GM12878 (cell line): Measurements from ENCODE around the gene GRK7. TPM values are rescaled to one million over a fixed set of nuclear protein-coding genes. Genes with fewer than 3 reads are reported as not detected.

ENCODE experiments used
- ATAC-seq: fragments of 200-7000 bp; cut with Tn5 transposase; 3 replicates; pipeline ENCODE4 v1.9.1; 2020; ENCODE audit warnings: mild to moderate bottlenecking, moderate library complexity
- BruUV-seq: library from RNA; stranded (reverse); fragments of 400-500 nt; replicated peaks from 2 replicates; lab custom pipeline; 2021; lab: Mats Ljungman, UMichigan
- CTCF ChIA-PET: fragments of 300-600 bp; sonication (Branson Sonifier 250); formaldehyde crosslinking; extraction: SDS; loops from one replicate; lab custom pipeline; 2021; ENCODE audit warnings: inconsistent platforms; lab: Yijun Ruan, JAX
- POLR2A ChIA-PET: fragments of 350-600 bp; formaldehyde crosslinking; extraction: SDS; loops from one replicate; lab custom pipeline; 2021; ENCODE audit warnings: inconsistent platforms; lab: Charles Lee
- RAD21 ChIA-PET: fragments of 300-600 bp; sonication (Branson Sonifier 250); formaldehyde crosslinking; loops from one replicate; lab custom pipeline; 2023; ENCODE audit warnings: antibody characterized with exemption; ENCODE audit not compliant: unreplicated experiment; lab: Charles Lee
- SMC1A ChIA-PET: fragments of 300-600 bp; sonication (Branson Sonifier 250); formaldehyde crosslinking; loops from one replicate; lab custom pipeline; 2023; ENCODE audit not compliant: unreplicated experiment, uncharacterized antibody; lab: Charles Lee
- DNase-seq: peaks from one replicate; pipeline ENCODE4 v3.0.0-alpha.2; 2011; ENCODE audit warnings: low read depth, low spot score
- FAIRE-seq: peaks from 3 replicates; lab custom pipeline; 2011; peaks lifted over from hg19 to GRCh38; lab: Jason Lieb, UNC
- H2AFZ ChIP-seq: 2 replicates; pipeline ENCODE4 v1.6.0; 2011; ENCODE audit warnings: low read depth, low read length, control low read depth; ENCODE audit not compliant: control insufficient read depth
- H3K27ac ChIP-seq: 2 replicates; pipeline ENCODE4 v1.5.1; 2011; ENCODE audit warnings: control low read depth; ENCODE audit not compliant: control insufficient read depth, insufficient read depth
- H3K27me3 ChIP-seq, 2 experiments: replicated peaks in 1 of 2; 2 replicates each; pipeline versions ENCODE4 v1.6.0 to v1.6.1; 2011; ENCODE audit warnings: low read length in 1 of 2; ENCODE audit not compliant: control insufficient read depth in 2 of 2, insufficient read depth in 2 of 2
- H3K36me3 ChIP-seq, 2 experiments: 2 replicates each; pipeline ENCODE4 v1.5.1; 2011; ENCODE audit warnings: low read length in 1 of 2; ENCODE audit not compliant: control insufficient read depth in 2 of 2, insufficient read depth in 2 of 2
- H3K4me1 ChIP-seq: 2 replicates; pipeline ENCODE4 v1.6.1; 2011; ENCODE audit warnings: mild to moderate bottlenecking, low read length, moderate library complexity, mixed read lengths; ENCODE audit not compliant: control insufficient read depth, insufficient read depth
- H3K4me2 ChIP-seq: 2 replicates; pipeline ENCODE4 v1.6.0; 2011; ENCODE audit warnings: control low read depth; ENCODE audit not compliant: control insufficient read depth, insufficient read depth
- H3K4me3 ChIP-seq: fragments of 200-600 bp; sonication (generic); 2 replicates; pipeline ENCODE4 v1.5.1; 2016
- H3K79me2 ChIP-seq: 2 replicates; pipeline ENCODE4 v1.6.0; 2011; ENCODE audit warnings: low read length; ENCODE audit not compliant: control insufficient read depth, insufficient read depth
- H3K9ac ChIP-seq: 2 replicates; pipeline ENCODE4 v1.8.0; 2011; ENCODE audit warnings: low read length, control low read depth, mixed read lengths; ENCODE audit not compliant: control insufficient read depth, insufficient read depth
- H3K9me3 ChIP-seq: replicated peaks from 3 replicates; pipeline ENCODE4 v1.5.1; 2011; ENCODE audit warnings: mild to moderate bottlenecking, low read length; ENCODE audit not compliant: control insufficient read depth, insufficient read depth
- H4K20me1 ChIP-seq: 2 replicates; pipeline ENCODE4 v1.6.0; 2011; ENCODE audit not compliant: control insufficient read depth, insufficient read depth
- CREM ChIP-seq: IDR thresholded peaks from 2 replicates; pipeline ENCODE4 v1.6.1; 2014; ENCODE audit warnings: antibody characterized with exemption, low read depth
- EZH2 ChIP-seq: IDR thresholded peaks from 2 replicates; pipeline ENCODE4 v1.6.1; 2012; ENCODE audit warnings: low read depth, mild to moderate bottlenecking, control low read depth, inconsistent platforms, low read length, borderline replicate concordance; ENCODE audit not compliant: control insufficient read depth
- NFIC ChIP-seq: IDR thresholded peaks from 2 replicates; pipeline ENCODE4 v1.6.1; 2012; ENCODE audit warnings: low read depth, mild to moderate bottlenecking, inconsistent platforms, low read length, moderate library complexity
- NFXL1 ChIP-seq: fragments of 450-650 bp; IDR thresholded peaks from 2 replicates; pipeline ENCODE4 v1.6.1; 2017; ENCODE audit warnings: antibody characterized with exemption, mild to moderate bottlenecking, borderline replicate concordance
- PML ChIP-seq: IDR thresholded peaks from 2 replicates; pipeline ENCODE4 v1.6.1; 2012; ENCODE audit warnings: low read length, inconsistent platforms
- RAD21 ChIP-seq: IDR thresholded peaks from 2 replicates; pipeline ENCODE4 v1.6.1; 2011; ENCODE audit warnings: mild to moderate bottlenecking, low read depth, low read length, moderate library complexity; ENCODE audit not compliant: insufficient read depth
- RBBP5 ChIP-seq: fragments of 200-600 bp; sonication (generic); conservative IDR thresholded peaks from 2 replicates; pipeline ENCODE4 v1.6.1; 2016
- SREBF2 ChIP-seq: IDR thresholded peaks from 2 replicates; pipeline ENCODE4 v1.6.1; 2012; ENCODE audit warnings: mild to moderate bottlenecking, low read length
- SRF ChIP-seq, 2 experiments: IDR thresholded peaks; 2 replicates each; pipeline ENCODE4 v1.6.1; 2011; ENCODE audit warnings: low read depth in 2 of 2, low read length in 2 of 2, mild to moderate bottlenecking in 1 of 2, moderate library complexity in 1 of 2
- TARDBP ChIP-seq: IDR thresholded peaks from 2 replicates; pipeline ENCODE4 v1.6.1; 2016; ENCODE audit warnings: borderline replicate concordance
- TBL1XR1 ChIP-seq: IDR thresholded peaks from 2 replicates; pipeline ENCODE4 v1.6.1; 2012; ENCODE audit warnings: low read depth, low read length, improper control_type of control experiment
- TCF12 ChIP-seq: IDR thresholded peaks from 2 replicates; pipeline ENCODE4 v1.6.1; 2011; ENCODE audit warnings: low read depth, mild to moderate bottlenecking, low read length
- WGBS: methylation state at CpG from one replicate; pipeline ENCODE4 v1.1.6; 2016; ENCODE audit warnings: low lambda C conversion rate; ENCODE audit not compliant: insufficient replicate concordance, insufficient coverage; ENCODE audit errors: missing lambda C conversion rate; 5-methylcytosine and 5-hydroxymethylcytosine counted together
- in situ Hi-C: fragments of 300-500 bp; cut with MboI; formaldehyde crosslinking; loops from 9 replicates; pipeline ENCODE4 v1.14.3; 2018; ENCODE audit warnings: mixed read lengths
- intact Hi-C: fragments of 100-400 bp; cut with micrococcal nuclease; formaldehyde crosslinking; loops from one replicate; pipeline ENCODE4 v1.14.2; 2022; ENCODE audit not compliant: unreplicated experiment
- polyA plus RNA-seq, 11 experiments: library from polyadenylated mRNA; depleted of rRNA in 4 of 11; unstranded in 6 of 11; stranded (reverse) in 5 of 11; fragments of >200 nt; fragmentation: Nextera tagmentation in 4 of 11; fragmentation: Illumina TruSeq in 1 of 11; extraction: Ambion mirVana in 4 of 11; extraction: Trizol in 1 of 11; gene quantifications; 1 replicate in 1 of 11; 2 replicates in 10 of 11; pipeline versions ENCODE4 v1.2.1 to v1.2.3, GENCODE V29; 2011 to 2016; ENCODE audit warnings: inconsistent platforms in 2 of 11, missing spikeins in 2 of 11, low read depth in 1 of 11
- total RNA-seq, 4 experiments: library from RNA; depleted of rRNA in 3 of 4; stranded (reverse); fragments of >200 nt in 3 of 4; fragmentation: Illumina TruSeq in 1 of 4; extraction: Trizol in 1 of 4; gene quantifications; 2 replicates each; pipeline versions ENCODE4 v1.2.1 to v1.2.3, GENCODE V29; 2013 to 2021
- TF ChIP-seq, protein P1 (sequence below): fragments of 150-350 bp; IDR thresholded peaks from 2 replicates; pipeline ENCODE4 v1.6.1; 2016; ENCODE audit warnings: low read depth, low read length
- TF ChIP-seq, protein P2 (sequence below): IDR thresholded peaks from 2 replicates; pipeline ENCODE4 v1.6.1; 2012; ENCODE audit warnings: improper control_type of control experiment, low read depth, low read length; ENCODE audit not compliant: insufficient replicate concordance

The GRK7 gene
- total and polyA plus RNA-seq, 10 of the 15 experiments (the other 5 are each of a cell fraction or from before 2014, with no cell fraction given), result not detected

DNA sequence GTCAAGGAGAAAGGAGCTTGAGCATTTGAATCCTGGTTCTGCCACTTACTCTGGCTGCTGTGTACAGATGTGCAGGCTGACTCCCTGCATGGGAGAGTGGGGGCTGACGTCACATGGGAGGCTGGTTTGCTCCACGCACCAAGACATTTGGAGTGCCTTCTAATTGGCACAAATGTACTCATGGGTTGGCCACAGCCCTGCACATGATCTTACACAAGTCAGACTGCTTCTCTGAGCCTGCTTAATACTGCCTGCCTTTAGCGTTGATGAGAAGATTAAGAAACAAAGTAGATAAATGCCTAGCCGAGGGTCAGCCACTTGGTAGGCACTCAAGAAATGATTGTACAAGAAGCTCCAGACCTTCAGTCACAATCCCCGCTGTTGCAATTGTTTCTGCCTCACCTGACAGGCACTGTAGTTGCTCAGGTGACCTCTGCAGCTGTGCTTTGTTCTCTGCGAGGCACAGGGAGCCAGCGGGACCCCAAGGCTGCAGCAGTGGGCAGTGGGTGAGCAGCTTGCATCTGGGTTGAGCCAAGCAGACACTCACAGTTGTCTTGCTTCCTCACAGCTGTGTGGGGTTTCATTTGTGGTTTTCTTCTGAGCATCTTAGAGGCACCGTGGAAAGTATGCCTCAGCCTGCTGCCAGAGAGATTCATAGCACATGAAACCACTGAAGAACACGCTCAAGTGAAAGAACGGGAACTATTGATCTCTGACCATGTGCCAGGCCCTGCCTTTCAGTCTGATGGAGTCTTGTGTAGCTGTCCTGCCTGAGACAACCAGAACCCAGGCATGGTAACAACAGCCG is 33.1 kb downstream of the GRK7 start:
- ChIA-PET SMC1A (interaction anchor here (1.0 kb wide), 1 partner anchor 13 kb away, joined by 4 read pairs; no protein-coding TSS in a partner anchor), CTCF (interaction anchor here (0.6 to 0.9 kb wide), 2 partner anchors 56 to 249 kb away, joined by 3 read pairs; no protein-coding TSS in a partner anchor), POLR2A (no interaction called here), RAD21 (no interaction called here)
- H3K79me2 ChIP-seq, result no peaks in the 10 kb centered on the region
- H3K9ac ChIP-seq, result no peak overlapping the region
- no peaks in the 10 kb centered on the region for H4K20me1 ChIP-seq
- ATAC-seq, result peak; percentile 92
- peak overlapping the region; percentile 79; the same call in 1 of the 2 replicates for H3K4me2 ChIP-seq
- peak; percentile 63 for DNase-seq
- WGBS, result 20% methylated on average over 11 of the region's 11 CpGs
- H2AFZ ChIP-seq, result peak overlapping the region; percentile 92
- H3K4me1 ChIP-seq, result peaks cover 19% of the 10 kb centered on the region
- H3K4me3 ChIP-seq, result no peak overlapping the region
- no TSS peak for BruUV-seq
- intact Hi-C loops (no loop called here), in situ Hi-C loops (no loop called here)
- no peaks in the 10 kb centered on the region for H3K9me3 ChIP-seq
- peak; percentile 69 for FAIRE-seq
- no peaks in the 10 kb centered on the region for H3K36me3 ChIP-seq
- H3K27me3 ChIP-seq, result no peaks in the 10 kb centered on the region; a peak in 1 of 4 replicates
- no peak overlapping the region for H3K27ac ChIP-seq
- TF ChIP-seq CREM (peak; percentile 4; the same call in 1 of the 2 replicates), TARDBP (no peak), EZH2 (no peak), SRF (IDR thresholded peaks at IDR 0.05; ENCODE audit: low read depth in 2 of 2, low read length in 2 of 2) (no peak), TBL1XR1 (no peak), TCF12 (peak; percentile 79; the same call in 1 of the 2 replicates), RBBP5 (no peak), RAD21 (no peak), NFXL1 (no peak), SREBF2 (no peak), NFIC (no peak), PML (no peak)
- TF ChIP-seq, protein P1, sequence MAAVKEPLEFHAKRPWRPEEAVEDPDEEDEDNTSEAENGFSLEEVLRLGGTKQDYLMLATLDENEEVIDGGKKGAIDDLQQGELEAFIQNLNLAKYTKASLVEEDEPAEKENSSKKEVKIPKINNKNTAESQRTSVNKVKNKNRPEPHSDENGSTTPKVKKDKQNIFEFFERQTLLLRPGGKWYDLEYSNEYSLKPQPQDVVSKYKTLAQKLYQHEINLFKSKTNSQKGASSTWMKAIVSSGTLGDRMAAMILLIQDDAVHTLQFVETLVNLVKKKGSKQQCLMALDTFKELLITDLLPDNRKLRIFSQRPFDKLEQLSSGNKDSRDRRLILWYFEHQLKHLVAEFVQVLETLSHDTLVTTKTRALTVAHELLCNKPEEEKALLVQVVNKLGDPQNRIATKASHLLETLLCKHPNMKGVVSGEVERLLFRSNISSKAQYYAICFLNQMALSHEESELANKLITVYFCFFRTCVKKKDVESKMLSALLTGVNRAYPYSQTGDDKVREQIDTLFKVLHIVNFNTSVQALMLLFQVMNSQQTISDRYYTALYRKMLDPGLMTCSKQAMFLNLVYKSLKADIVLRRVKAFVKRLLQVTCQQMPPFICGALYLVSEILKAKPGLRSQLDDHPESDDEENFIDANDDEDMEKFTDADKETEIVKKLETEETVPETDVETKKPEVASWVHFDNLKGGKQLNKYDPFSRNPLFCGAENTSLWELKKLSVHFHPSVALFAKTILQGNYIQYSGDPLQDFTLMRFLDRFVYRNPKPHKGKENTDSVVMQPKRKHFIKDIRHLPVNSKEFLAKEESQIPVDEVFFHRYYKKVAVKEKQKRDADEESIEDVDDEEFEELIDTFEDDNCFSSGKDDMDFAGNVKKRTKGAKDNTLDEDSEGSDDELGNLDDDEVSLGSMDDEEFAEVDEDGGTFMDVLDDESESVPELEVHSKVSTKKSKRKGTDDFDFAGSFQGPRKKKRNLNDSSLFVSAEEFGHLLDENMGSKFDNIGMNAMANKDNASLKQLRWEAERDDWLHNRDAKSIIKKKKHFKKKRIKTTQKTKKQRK, result no peak
- TF ChIP-seq, protein P2, sequence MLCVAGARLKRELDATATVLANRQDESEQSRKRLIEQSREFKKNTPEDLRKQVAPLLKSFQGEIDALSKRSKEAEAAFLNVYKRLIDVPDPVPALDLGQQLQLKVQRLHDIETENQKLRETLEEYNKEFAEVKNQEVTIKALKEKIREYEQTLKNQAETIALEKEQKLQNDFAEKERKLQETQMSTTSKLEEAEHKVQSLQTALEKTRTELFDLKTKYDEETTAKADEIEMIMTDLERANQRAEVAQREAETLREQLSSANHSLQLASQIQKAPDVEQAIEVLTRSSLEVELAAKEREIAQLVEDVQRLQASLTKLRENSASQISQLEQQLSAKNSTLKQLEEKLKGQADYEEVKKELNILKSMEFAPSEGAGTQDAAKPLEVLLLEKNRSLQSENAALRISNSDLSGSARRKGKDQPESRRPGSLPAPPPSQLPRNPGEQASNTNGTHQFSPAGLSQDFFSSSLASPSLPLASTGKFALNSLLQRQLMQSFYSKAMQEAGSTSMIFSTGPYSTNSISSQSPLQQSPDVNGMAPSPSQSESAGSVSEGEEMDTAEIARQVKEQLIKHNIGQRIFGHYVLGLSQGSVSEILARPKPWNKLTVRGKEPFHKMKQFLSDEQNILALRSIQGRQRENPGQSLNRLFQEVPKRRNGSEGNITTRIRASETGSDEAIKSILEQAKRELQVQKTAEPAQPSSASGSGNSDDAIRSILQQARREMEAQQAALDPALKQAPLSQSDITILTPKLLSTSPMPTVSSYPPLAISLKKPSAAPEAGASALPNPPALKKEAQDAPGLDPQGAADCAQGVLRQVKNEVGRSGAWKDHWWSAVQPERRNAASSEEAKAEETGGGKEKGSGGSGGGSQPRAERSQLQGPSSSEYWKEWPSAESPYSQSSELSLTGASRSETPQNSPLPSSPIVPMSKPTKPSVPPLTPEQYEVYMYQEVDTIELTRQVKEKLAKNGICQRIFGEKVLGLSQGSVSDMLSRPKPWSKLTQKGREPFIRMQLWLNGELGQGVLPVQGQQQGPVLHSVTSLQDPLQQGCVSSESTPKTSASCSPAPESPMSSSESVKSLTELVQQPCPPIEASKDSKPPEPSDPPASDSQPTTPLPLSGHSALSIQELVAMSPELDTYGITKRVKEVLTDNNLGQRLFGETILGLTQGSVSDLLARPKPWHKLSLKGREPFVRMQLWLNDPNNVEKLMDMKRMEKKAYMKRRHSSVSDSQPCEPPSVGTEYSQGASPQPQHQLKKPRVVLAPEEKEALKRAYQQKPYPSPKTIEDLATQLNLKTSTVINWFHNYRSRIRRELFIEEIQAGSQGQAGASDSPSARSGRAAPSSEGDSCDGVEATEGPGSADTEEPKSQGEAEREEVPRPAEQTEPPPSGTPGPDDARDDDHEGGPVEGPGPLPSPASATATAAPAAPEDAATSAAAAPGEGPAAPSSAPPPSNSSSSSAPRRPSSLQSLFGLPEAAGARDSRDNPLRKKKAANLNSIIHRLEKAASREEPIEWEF, result no peak
